Measurements from ENCODE around the gene MAGEF1. TPM values are rescaled to one million over a fixed set of nuclear protein-coding genes. Genes with fewer than 3 reads are reported as not detected.

MAGEF1 gene
- total and polyA plus RNA-seq, 2 donors (not counting 1 experiment from before 2014, with no cell fraction given) = 9.5 to 26.2 TPM

- Histone ChIP-seq H3K79me2 (ENCODE audit: control insufficient read depth, insufficient read depth, low read length) (no peaks in the 10 kb centered on the region), H3K4me1 (ENCODE audit: control insufficient read depth in 2 of 2, insufficient read depth in 2 of 2, low read length in 2 of 2) (no peaks in the 10 kb centered on the region), H3K27me3 (replicated peaks in 1 of 4; ENCODE audit: control extremely low read depth in 1 of 4, control insufficient read depth in 3 of 4, insufficient read depth in 4 of 4, low read length in 3 of 4) (peaks cover 0 to 3% (median 0%) of the 10 kb centered on the region in 4 experiments), H3K9ac (ENCODE audit: low read length) (no peak overlapping the region), H3K27ac (ENCODE audit: low read length in 2 of 2) (no peak overlapping the region), H3K4me2 (replicated peaks; ENCODE audit: low read depth, low read length, poor library complexity, severe bottlenecking) (no peak overlapping the region), H3K9me3 (ENCODE audit: control extremely low read depth in 1 of 3, control insufficient read depth in 2 of 3, insufficient read depth in 1 of 3, low read length in 2 of 3) (no peaks in the 10 kb centered on the region), H4K20me1 (ENCODE audit: control insufficient read depth, insufficient read depth, low read length, poor library complexity, severe bottlenecking) (no peaks in the 10 kb centered on the region), H3K36me3 (replicated peaks in 1 of 2; ENCODE audit: control extremely low read depth in 1 of 2, control insufficient read depth in 1 of 2, extremely low read depth in 1 of 2, insufficient read depth in 2 of 2, low read length in 1 of 2) (no peaks in the 10 kb centered on the region), H2AFZ (ENCODE audit: insufficient read depth, low read depth, low read length, poor library complexity, severe bottlenecking) (no peak overlapping the region), H3K4me3 (ENCODE audit: control extremely low read depth in 1 of 5, extremely low read depth in 1 of 5, insufficient read depth in 1 of 5, low read depth in 2 of 5, low read length in 4 of 5) (no peak overlapping the region)
- intact Hi-C loops (cut with micrococcal nuclease) = no loop called here
- Mint-ChIP-seq H3K4me3 (no peak overlapping the region), H3K27me3 (peaks cover 5% of the 10 kb centered on the region), H3K4me1 (no peaks in the 10 kb centered on the region), H3K9me3 (ENCODE audit: insufficient read depth) (no peaks in the 10 kb centered on the region), H3K27ac (no peak overlapping the region)
- ChIA-PET POLR2A (no interaction called here), CTCF (interaction anchor here (1.1 to 2.0 kb wide), 2 partner anchors 178 to 179 kb away, joined by 3 to 6 read pairs; partner anchors contain the start of gene EPHB3)
- ATAC-seq (ENCODE audit: low read depth) (no peak), DNase-seq (no peak)
- no peak for TF ChIP-seq EZH2 (IDR thresholded peaks at IDR 0.05; ENCODE audit: borderline replicate concordance, insufficient read depth, low read depth, low read length, poor library complexity, severe bottlenecking)
- TF ChIP-seq, protein P1, sequence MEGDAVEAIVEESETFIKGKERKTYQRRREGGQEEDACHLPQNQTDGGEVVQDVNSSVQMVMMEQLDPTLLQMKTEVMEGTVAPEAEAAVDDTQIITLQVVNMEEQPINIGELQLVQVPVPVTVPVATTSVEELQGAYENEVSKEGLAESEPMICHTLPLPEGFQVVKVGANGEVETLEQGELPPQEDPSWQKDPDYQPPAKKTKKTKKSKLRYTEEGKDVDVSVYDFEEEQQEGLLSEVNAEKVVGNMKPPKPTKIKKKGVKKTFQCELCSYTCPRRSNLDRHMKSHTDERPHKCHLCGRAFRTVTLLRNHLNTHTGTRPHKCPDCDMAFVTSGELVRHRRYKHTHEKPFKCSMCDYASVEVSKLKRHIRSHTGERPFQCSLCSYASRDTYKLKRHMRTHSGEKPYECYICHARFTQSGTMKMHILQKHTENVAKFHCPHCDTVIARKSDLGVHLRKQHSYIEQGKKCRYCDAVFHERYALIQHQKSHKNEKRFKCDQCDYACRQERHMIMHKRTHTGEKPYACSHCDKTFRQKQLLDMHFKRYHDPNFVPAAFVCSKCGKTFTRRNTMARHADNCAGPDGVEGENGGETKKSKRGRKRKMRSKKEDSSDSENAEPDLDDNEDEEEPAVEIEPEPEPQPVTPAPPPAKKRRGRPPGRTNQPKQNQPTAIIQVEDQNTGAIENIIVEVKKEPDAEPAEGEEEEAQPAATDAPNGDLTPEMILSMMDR (IDR thresholded peaks at IDR 0.05) = no peak
- 100% methylated on average over 1 of the region's 5 CpGs for WGBS (ENCODE audit: insufficient coverage)
These were observed 28.0 kb upstream of the MAGEF1 start for GRCh38 chr3:184739594-184740505.

- Histone ChIP-seq H3K4me3 (ENCODE audit: control extremely low read depth in 1 of 5, extremely low read depth in 1 of 5, insufficient read depth in 1 of 5, low read depth in 2 of 5, low read length in 4 of 5) (no peak overlapping the region), H3K4me2 (replicated peaks; ENCODE audit: low read depth, low read length, poor library complexity, severe bottlenecking) (no peak overlapping the region), H3K9ac (ENCODE audit: low read length) (no peak overlapping the region), H4K20me1 (ENCODE audit: control insufficient read depth, insufficient read depth, low read length, poor library complexity, severe bottlenecking) (no peaks in the 10 kb centered on the region), H3K79me2 (ENCODE audit: control insufficient read depth, insufficient read depth, low read length) (no peaks in the 10 kb centered on the region), H3K9me3 (ENCODE audit: control extremely low read depth in 1 of 3, control insufficient read depth in 2 of 3, insufficient read depth in 1 of 3, low read length in 2 of 3) (no peaks in the 10 kb centered on the region), H3K27me3 (replicated peaks in 1 of 4; ENCODE audit: control extremely low read depth in 1 of 4, control insufficient read depth in 3 of 4, insufficient read depth in 4 of 4, low read length in 3 of 4) (peaks cover 0 to 3% (median 0%) of the 10 kb centered on the region in 4 experiments), H3K4me1 (ENCODE audit: control insufficient read depth in 2 of 2, insufficient read depth in 2 of 2, low read length in 2 of 2) (no peaks in the 10 kb centered on the region), H3K36me3 (replicated peaks in 1 of 2; ENCODE audit: control extremely low read depth in 1 of 2, control insufficient read depth in 1 of 2, extremely low read depth in 1 of 2, insufficient read depth in 2 of 2, low read length in 1 of 2) (no peaks in the 10 kb centered on the region), H3K27ac (ENCODE audit: low read length in 2 of 2) (no peak overlapping the region), H2AFZ (ENCODE audit: insufficient read depth, low read depth, low read length, poor library complexity, severe bottlenecking) (no peak overlapping the region)
- no peaks in the 10 kb centered on the region for H3K4me1 Mint-ChIP-seq
- ChIA-PET CTCF (interaction anchor here (2.0 kb wide), 1 partner anchor 178 kb away, joined by 6 read pairs; the partner anchor contains the start of gene EPHB3), POLR2A (no interaction called here)
- ATAC-seq (ENCODE audit: low read depth) (no peak), DNase-seq (no peak)
- intact Hi-C loops (cut with micrococcal nuclease) = no loop called here
- peaks cover 7% of the 10 kb centered on the region for H3K27me3 Mint-ChIP-seq
- H3K9me3 Mint-ChIP-seq (ENCODE audit: insufficient read depth) = no peaks in the 10 kb centered on the region
- TF ChIP-seq EZH2 (IDR thresholded peaks at IDR 0.05; ENCODE audit: borderline replicate concordance, insufficient read depth, low read depth, low read length, poor library complexity, severe bottlenecking) = no peak
- TF ChIP-seq, protein P1 (IDR thresholded peaks at IDR 0.05) = no peak
- H3K27ac Mint-ChIP-seq = no peak overlapping the region
- 94% methylated on average over 3 of the region's 4 CpGs for WGBS (ENCODE audit: insufficient coverage)
- no peak overlapping the region for H3K4me3 Mint-ChIP-seq
These were observed 27.1 kb upstream of the MAGEF1 start for GRCh38 chr3:184738982-184739381.
